Testis (tissue), 2 donors: ENCODE measurements around the gene ABCC10.

Experiments used
- POLR2A ChIP-seq: fragments of 450-650 bp; IDR thresholded peaks from one replicate; pipeline ENCODE4 v1.6.1; 2017; ENCODE audit warnings: antibody characterized with exemption, mild to moderate bottlenecking, moderate library complexity
- TF ChIP-seq, protein P1 (sequence below), 3 experiments: fragments of 450-650 bp in 2 of 3; fragments of 200-600 bp in 1 of 3; sonication (generic) in 1 of 3; IDR thresholded peaks; one replicate each; pipeline ENCODE4 v1.5.1; 2016 to 2019; ENCODE audit warnings: antibody characterized with exemption in 3 of 3, mild to moderate bottlenecking in 2 of 3, moderate library complexity in 1 of 3

DNA sequence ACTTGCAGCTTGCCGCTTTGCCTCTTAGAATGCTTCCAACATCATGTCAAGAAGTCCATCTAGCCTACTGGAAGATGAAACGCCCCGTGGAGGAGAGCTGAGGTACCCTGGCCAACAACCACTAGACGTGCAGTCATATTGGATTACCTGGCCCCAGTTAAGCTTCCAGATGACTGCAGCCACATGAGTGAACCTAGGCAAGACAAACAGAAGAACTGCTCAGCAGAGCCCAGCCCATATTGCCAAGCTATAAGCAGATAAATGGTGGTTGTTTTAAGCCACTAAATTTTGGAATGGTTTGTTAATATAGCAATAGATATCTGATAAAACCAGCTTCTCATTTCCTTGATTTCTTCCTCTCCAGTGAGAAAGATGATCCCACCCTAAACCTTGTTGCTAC is 32.7 kb downstream of the ABCC10 start:
- TF ChIP-seq POLR2A: no peak
- TF ChIP-seq, protein P1, sequence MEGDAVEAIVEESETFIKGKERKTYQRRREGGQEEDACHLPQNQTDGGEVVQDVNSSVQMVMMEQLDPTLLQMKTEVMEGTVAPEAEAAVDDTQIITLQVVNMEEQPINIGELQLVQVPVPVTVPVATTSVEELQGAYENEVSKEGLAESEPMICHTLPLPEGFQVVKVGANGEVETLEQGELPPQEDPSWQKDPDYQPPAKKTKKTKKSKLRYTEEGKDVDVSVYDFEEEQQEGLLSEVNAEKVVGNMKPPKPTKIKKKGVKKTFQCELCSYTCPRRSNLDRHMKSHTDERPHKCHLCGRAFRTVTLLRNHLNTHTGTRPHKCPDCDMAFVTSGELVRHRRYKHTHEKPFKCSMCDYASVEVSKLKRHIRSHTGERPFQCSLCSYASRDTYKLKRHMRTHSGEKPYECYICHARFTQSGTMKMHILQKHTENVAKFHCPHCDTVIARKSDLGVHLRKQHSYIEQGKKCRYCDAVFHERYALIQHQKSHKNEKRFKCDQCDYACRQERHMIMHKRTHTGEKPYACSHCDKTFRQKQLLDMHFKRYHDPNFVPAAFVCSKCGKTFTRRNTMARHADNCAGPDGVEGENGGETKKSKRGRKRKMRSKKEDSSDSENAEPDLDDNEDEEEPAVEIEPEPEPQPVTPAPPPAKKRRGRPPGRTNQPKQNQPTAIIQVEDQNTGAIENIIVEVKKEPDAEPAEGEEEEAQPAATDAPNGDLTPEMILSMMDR (IDR thresholded peaks at IDR 0.05): no peak
